ENCODE results near the gene FETUB. TPM values are rescaled to one million over a fixed set of nuclear protein-coding genes. Genes with fewer than 3 reads are reported as not detected.

The FETUB gene
- polyA plus RNA-seq, 2 of the 4 experiments (the other 2 are of a cell fraction): 0.06 to 0.10 TPM

GRCh38 chr3:186616299-186616617 lies 23.9 kb upstream of the FETUB start (continued):
- TF ChIP-seq HMGXB4 (CRISPR knock-in tag; IDR thresholded peaks at IDR 0.05; ENCODE audit: borderline replicate concordance) (no peak), EHF (CRISPR knock-in tag; IDR thresholded peaks at IDR 0.05) (no peak), JUNB (IDR thresholded peaks at IDR 0.05) (no peak), NFE2L2 (conservative IDR thresholded peaks at IDR 0.05; ENCODE audit: low read length) (no peak)

- peaks cover 8% of the 10 kb centered on the region for H3K4me1 ChIP-seq
- WGBS (ENCODE audit: missing lambda C conversion rate): 29% methylated on average over 22 of the region's 31 CpGs
- H3K4me2 ChIP-seq: peak overlapping the region; percentile 82
- peak overlapping the region; percentile 65 to 75; a peak in 5 of 6 replicates for H3K27ac ChIP-seq
- CTCF ChIA-PET: interaction anchor here (0.5 to 5.5 kb wide), 44 partner anchors 9 to 789 kb away, joined by 3 to 62 read pairs (median 5); partner anchors contain the start of genes CRYGS, DNAJB11, EIF4A2 and TBCCD1
- FAIRE-seq (no peak), DNase-seq (ENCODE audit: low read depth in 1 of 2, low spot score in 1 of 2) (peak; percentile 86 to 87), ATAC-seq (peak; percentile 97 to 99)
- no peaks in the 10 kb centered on the region for H3K9me3 ChIP-seq
- POLR2A ChIA-PET: interaction anchor here (0.8 to 1.8 kb wide), 4 partner anchors 47 to 508 kb away, joined by 3 to 16 read pairs (median 4); partner anchors contain the start of genes DNAJB11, EIF4A2 and ETV5
- no peak for TF ChIP-seq FOSL2 (IDR thresholded peaks at IDR 0.05)
- 0 out of 2 replicates have a peak, but pooled peaks have one; percentile 2 for TF ChIP-seq FOSL2 (CRISPR knock-in tag; IDR thresholded peaks at IDR 0.05)
- TF ChIP-seq EHF (CRISPR knock-in tag; IDR thresholded peaks at IDR 0.05): no peak
- TF ChIP-seq ZFP36 (IDR thresholded peaks at IDR 0.05; ENCODE audit: borderline replicate concordance, partially characterized antibody): no peak
- peak; percentile 74 to 84 for TF ChIP-seq RAD21 (conservative IDR thresholded peaks at IDR 0.05 in 1 of 2, IDR thresholded peaks at IDR 0.05 in 1 of 2)
- no peak for TF ChIP-seq EP300 (IDR thresholded peaks at IDR 0.05)
- no peak for TF ChIP-seq E2F6 (IDR thresholded peaks at IDR 0.05; ENCODE audit: borderline replicate concordance, low read depth)
- TF ChIP-seq SMC3 (IDR thresholded peaks at IDR 0.05): peak; percentile 82
- TF ChIP-seq SREBF2 (IDR thresholded peaks at IDR 0.05): no peak
- TF ChIP-seq RARB (CRISPR knock-in tag; IDR thresholded peaks at IDR 0.05): no peak
- TF ChIP-seq MAX (IDR thresholded peaks at IDR 0.05): peak; percentile 67
- peak; percentile 72 for TF ChIP-seq CTCF (IDR thresholded peaks at IDR 0.05)
- no peak for TF ChIP-seq HOXB13 (CRISPR knock-in tag; IDR thresholded peaks at IDR 0.05; ENCODE audit: low read depth)
- no peak for TF ChIP-seq HEYL (CRISPR knock-in tag; IDR thresholded peaks at IDR 0.05)
- no peak for TF ChIP-seq TP53 (CRISPR knock-in tag; IDR thresholded peaks at IDR 0.05)
- TF ChIP-seq GATA3 (IDR thresholded peaks at IDR 0.05; ENCODE audit: borderline replicate concordance): no peak
- no peak for TF ChIP-seq EHMT2 (IDR thresholded peaks at IDR 0.05; ENCODE audit: low read depth)
- no peak for TF ChIP-seq PHF8 (IDR thresholded peaks at IDR 0.05; ENCODE audit: borderline replicate concordance, low read depth)
- TF ChIP-seq ZSCAN20 (CRISPR knock-in tag; IDR thresholded peaks at IDR 0.05): no peak
- no peak for TF ChIP-seq POLR2AphosphoS2 (conservative IDR thresholded peaks at IDR 0.05; ENCODE audit: low read length)
- TF ChIP-seq HDAC2 (IDR thresholded peaks at IDR 0.05): no peak
- no peak for TF ChIP-seq FOSB (CRISPR knock-in tag; IDR thresholded peaks at IDR 0.05)
- no peak for TF ChIP-seq KDM5A (IDR thresholded peaks at IDR 0.05)
- TF ChIP-seq POLR2A (IDR thresholded peaks at IDR 0.05; ENCODE audit: low read length): no peak
- TF ChIP-seq MAFK (IDR thresholded peaks at IDR 0.05; ENCODE audit: partially characterized antibody): peak; percentile 37
- peak overlapping the region; percentile 35 for H3K4me3 ChIP-seq
These were observed 22.9 kb upstream of the FETUB start for GRCh38 chr3:186617036-186617946.
